ENCODE results near the gene ZNF609.

- TF ChIP-seq CTCF (IDR thresholded peaks at IDR 0.05) (no peak), POLR2A (IDR thresholded peaks at IDR 0.05) (no peak)
These were observed 92.0 kb downstream of the ZNF609 start for GRCh38 chr15:64552281-64552948.

Data from lower leg skin (tissue), 3 donors.